DMS153 treated with DMSO at 0.1 percent for 48 hours (cell line): ENCODE results near the gene UGT1A7.

Experiments used
- DNase-seq: peaks from one replicate; lab custom pipeline; 2025; ENCODE audit not compliant: unreplicated experiment; lab: John Stamatoyannopoulos, UW

Gene UGT1A7

GRCh38 chr2:233758141-233758540 lies 76.4 kb downstream of the UGT1A7 start:
- DNase-seq = no peak

DNA sequence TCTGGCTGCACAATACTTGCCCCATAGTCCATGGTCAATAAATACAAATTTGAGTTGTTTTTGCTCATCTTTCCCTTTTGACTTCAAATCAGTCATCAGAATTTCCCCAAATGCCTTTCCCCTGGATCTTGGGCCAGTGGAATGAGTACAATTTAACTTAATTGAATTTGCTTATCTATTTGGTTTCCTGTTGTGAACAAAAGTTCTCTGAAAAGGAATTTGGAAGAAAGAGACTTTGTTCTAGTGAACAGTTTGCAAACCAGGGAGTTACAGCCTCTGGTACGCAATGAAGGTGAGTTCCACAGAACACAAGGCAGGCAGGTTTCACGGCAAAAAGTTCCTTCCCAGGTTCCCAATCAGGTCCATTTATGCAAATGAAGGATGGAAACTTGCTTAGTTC lies 77.1 kb downstream of the UGT1A7 start:
- no peak for DNase-seq

DNA sequence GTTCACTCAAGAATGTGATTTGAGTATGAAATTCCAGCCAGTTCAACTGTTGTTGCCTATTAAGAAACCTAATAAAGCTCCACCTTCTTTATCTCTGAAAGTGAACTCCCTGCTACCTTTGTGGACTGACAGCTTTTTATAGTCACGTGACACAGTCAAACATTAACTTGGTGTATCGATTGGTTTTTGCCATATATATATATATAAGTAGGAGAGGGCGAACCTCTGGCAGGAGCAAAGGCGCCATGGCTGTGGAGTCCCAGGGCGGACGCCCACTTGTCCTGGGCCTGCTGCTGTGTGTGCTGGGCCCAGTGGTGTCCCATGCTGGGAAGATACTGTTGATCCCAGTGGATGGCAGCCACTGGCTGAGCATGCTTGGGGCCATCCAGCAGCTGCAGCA lies 78.3 kb downstream of the UGT1A7 start, which contains the start of gene UGT1A1:
Gene UGT1A1 (plus strand): TSS at position 228 of the 400 bp plus-strand sequence. CDS start 18 bp downstream, at position 246.
- no peak for DNase-seq

DNA sequence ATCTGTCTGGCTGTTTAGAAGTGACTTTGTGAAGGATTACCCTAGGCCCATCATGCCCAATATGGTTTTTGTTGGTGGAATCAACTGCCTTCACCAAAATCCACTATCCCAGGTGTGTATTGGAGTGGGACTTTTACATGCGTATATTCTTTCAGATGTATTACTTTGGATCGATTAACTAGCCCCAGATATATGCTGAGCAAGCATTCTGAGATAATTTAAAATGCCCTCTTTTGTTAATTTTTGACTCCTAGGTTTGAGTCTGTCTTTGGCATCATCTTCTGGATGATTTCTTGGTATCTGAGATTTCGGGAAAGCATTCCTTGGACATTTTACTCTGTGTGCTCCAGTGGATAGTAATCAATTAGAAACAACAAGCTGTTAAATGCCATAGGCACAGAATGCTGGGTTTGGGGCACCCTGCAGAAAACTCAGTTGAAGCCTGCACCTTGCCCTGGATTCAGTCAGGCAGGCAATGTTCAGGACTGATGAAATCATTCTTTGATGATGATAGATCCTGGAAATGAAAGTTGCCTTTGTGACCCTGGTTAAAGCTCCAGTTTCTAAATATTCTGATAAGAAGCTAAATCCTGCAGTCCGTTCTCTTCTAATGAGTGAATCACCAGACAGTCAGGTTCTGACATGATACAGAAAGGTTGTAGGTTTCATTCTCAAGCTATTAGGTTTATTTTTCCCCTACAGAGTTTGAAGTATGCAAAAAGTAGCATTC lies 79.5 kb downstream of the UGT1A7 start:
- DNase-seq = no peak

DNA sequence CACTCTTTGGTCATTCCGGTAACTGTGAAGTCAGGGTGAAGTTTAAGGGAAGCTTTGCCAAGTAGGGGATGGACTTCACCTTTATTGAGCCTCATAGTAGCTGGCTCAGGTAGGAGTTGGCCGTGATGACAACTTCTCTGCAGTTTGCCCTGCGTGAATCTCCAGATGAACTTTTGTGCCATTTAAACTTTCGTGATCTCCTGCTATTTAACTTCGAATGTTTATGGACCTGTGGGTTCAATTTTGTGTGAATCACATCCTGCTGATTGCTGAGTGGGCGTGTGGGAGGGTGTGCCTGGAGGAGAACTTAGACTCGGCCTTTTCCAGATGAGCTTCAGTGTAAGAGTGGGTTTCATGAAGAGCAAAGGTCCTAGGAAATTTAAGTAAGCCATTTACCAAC lies 82.6 kb downstream of the UGT1A7 start:
- DNase-seq = no peak

GRCh38 chr2:233764761-233765160 lies 83.1 kb downstream of the UGT1A7 start:
- no peak for DNase-seq

- no peak for DNase-seq
These were observed 84.7 kb downstream of the UGT1A7 start for GRCh38 chr2:233766416-233766815.

GRCh38 chr2:233768076-233768475 lies 86.4 kb downstream of the UGT1A7 start:
- no peak for DNase-seq

- no peak for DNase-seq
These were observed 87.6 kb downstream of the UGT1A7 start for GRCh38 chr2:233769260-233769659.

- no peak for DNase-seq
These were observed 90.5 kb downstream of the UGT1A7 start for GRCh38 chr2:233772153-233772552.

GRCh38 chr2:233772583-233772982 lies 90.9 kb downstream of the UGT1A7 start:
- DNase-seq = no peak

- no peak for DNase-seq
These were observed 92.2 kb downstream of the UGT1A7 start for GRCh38 chr2:233773854-233774253.

- no peak for DNase-seq
These were observed 93.7 kb downstream of the UGT1A7 start for GRCh38 chr2:233775414-233775813.

DNA sequence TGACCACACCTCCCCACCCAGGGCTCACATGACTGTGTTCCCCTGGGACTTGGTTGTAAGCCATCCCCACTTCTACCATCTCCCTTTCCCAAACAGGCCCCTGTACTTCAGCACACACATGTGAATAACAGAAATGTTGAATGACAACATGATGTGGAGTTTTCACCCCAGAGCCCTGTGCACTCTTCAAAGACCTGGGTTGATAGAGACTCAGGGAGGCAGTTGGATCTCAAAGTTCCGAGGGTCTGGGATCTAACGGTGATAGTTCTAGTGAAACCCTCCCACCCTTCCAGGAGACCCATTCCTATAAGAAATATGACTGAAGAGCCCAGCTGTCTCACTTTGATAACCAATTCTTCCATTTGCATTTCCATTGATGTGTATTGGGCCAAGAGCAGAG lies 96.3 kb downstream of the UGT1A7 start, which contains the start of gene MROH2A:
Gene MROH2A (plus strand): TSS at position 301 of the 400 bp plus-strand sequence. CDS start 1,029 bp downstream, outside the sequence.
- no peak for DNase-seq

- no peak for DNase-seq
These were observed 98.0 kb downstream of the UGT1A7 start for GRCh38 chr2:233779722-233780121.

GRCh38 chr2:233780771-233781170 lies 99.1 kb downstream of the UGT1A7 start:
- DNase-seq = no peak

DNA sequence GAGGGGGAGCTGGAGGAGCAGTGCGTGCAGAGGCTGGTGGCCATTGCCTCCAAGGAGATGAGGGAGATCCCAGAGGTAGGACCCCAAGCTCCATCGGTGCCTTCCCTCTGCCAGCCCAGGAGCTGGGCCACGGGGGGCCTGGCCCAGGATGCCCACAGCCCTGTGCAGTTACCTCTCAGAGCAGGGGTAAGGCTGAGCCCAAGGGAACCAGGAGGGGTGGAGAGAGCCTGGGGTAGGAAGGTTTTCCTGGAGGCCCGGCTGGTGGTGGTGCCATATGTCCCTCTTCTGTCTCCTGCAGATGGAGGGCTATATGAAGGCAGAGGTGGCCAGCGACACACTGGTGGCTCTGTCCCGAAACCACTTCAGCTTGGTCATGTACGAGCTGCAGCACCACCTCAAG lies 107.9 kb downstream of the UGT1A7 start:
- no peak for DNase-seq

- DNase-seq = no peak
These were observed 109.6 kb downstream of the UGT1A7 start for GRCh38 chr2:233791151-233791882.

DNA sequence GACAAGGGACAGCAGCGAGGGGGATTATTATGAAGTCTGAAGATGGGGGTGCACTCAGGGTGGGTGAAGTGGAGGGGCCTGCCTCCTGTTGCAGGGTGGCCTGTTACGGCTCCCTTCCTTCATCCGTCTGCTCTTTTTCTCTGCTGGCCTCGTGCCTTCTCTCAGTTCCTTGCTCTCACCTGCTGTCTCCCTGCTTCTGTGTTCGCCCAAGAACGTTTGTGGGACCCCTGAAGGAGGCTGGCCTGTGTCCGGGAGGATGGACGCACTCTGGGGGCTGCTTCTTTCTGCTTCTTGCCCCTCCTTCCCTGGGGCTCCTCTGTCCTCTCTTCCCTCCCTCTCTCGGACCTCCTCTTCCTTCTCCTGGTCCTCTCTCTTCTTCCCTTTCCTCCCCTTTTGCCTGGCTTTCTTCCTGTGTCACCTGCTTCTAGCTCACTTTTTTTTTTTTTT lies 110.2 kb downstream of the UGT1A7 start:
- no peak for DNase-seq

GRCh38 chr2:233792720-233793119 lies 111.0 kb downstream of the UGT1A7 start:
- no peak for DNase-seq

- no peak for DNase-seq
These were observed 111.9 kb downstream of the UGT1A7 start for GRCh38 chr2:233793465-233794127.
